Renal pelvis (tissue), 12 donors: Measurements from ENCODE around the gene LANCL1. TPM values are rescaled to one million over a fixed set of nuclear protein-coding genes. Genes with fewer than 3 reads are reported as not detected.

Experiments
- DNase-seq: peaks from one replicate; pipeline ENCODE4 v3.0.0-alpha.2; 2013
- long read RNA-seq, 16 experiments: transcript quantifications; one replicate each; lab custom pipeline, GENCODE V29; 2026
- polyA plus RNA-seq, 3 donors: library from polyadenylated mRNA; unstranded; fragments of 120-200 nt; gene quantifications; one replicate each; pipeline ENCODE4 v1.2.1, GENCODE V29; 2013; ENCODE audit not compliant: insufficient read length in 3 of 3

LANCL1 gene
- polyA plus RNA-seq: 10 to 100 TPM; 70.2 to 82.4 (median 74.1) TPM
- long read RNA-seq, donor 1, full-length matches to known transcripts: 11 of 11 reads
- long read RNA-seq, donor 1, partial matches to known transcripts: 0 of 11 reads
- long read RNA-seq, donor 1, other reads (novel, unspliced or antisense): 0 of 11 reads
- long read RNA-seq, donor 2, full-length matches to known transcripts: 10 of 10 reads
- long read RNA-seq, donor 2, partial matches to known transcripts: 0 of 10 reads
- long read RNA-seq, donor 2, other reads (novel, unspliced or antisense): 0 of 10 reads
- long read RNA-seq, donor 3, full-length matches to known transcripts: 11 of 11 reads
- long read RNA-seq, donor 3, partial matches to known transcripts: 0 of 11 reads
- long read RNA-seq, donor 3, other reads (novel, unspliced or antisense): 0 of 11 reads
- long read RNA-seq, donor 4, full-length matches to known transcripts: 10 of 10 reads
- long read RNA-seq, donor 4, partial matches to known transcripts: 0 of 10 reads
- long read RNA-seq, donor 4, other reads (novel, unspliced or antisense): 0 of 10 reads
- long read RNA-seq, donor 5, full-length matches to known transcripts: 10 of 10 reads
- long read RNA-seq, donor 5, partial matches to known transcripts: 0 of 10 reads
- long read RNA-seq, donor 5, other reads (novel, unspliced or antisense): 0 of 10 reads
- long read RNA-seq, donor 6, full-length matches to known transcripts: 12 of 12 reads
- long read RNA-seq, donor 6, partial matches to known transcripts: 0 of 12 reads
- long read RNA-seq, donor 6, other reads (novel, unspliced or antisense): 0 of 12 reads
- long read RNA-seq, donor 7, full-length matches to known transcripts: 26 of 26 reads
- long read RNA-seq, donor 7, partial matches to known transcripts: 0 of 26 reads
- long read RNA-seq, donor 7, other reads (novel, unspliced or antisense): 0 of 26 reads
- long read RNA-seq, donor 8, full-length matches to known transcripts: 9 of 9 reads
- long read RNA-seq, donor 8, partial matches to known transcripts: 0 of 9 reads
- long read RNA-seq, donor 8, other reads (novel, unspliced or antisense): 0 of 9 reads
- long read RNA-seq, donor 9, full-length matches to known transcripts: 11 of 11 reads
- long read RNA-seq, donor 9, partial matches to known transcripts: 0 of 11 reads
- long read RNA-seq, donor 9, other reads (novel, unspliced or antisense): 0 of 11 reads
- long read RNA-seq, donor 10, full-length matches to known transcripts: 11 of 11 reads
- long read RNA-seq, donor 10, partial matches to known transcripts: 0 of 11 reads
- long read RNA-seq, donor 10, other reads (novel, unspliced or antisense): 0 of 11 reads
- long read RNA-seq, donor 11, full-length matches to known transcripts: 7 of 7 reads
- long read RNA-seq, donor 11, partial matches to known transcripts: 0 of 7 reads
- long read RNA-seq, donor 11, other reads (novel, unspliced or antisense): 0 of 7 reads
- long read RNA-seq, donor 12, full-length matches to known transcripts: 19 of 19 reads
- long read RNA-seq, donor 12, partial matches to known transcripts: 0 of 19 reads
- long read RNA-seq, donor 12, other reads (novel, unspliced or antisense): 0 of 19 reads
- long read RNA-seq, donor 13, full-length matches to known transcripts: 7 of 7 reads
- long read RNA-seq, donor 13, partial matches to known transcripts: 0 of 7 reads
- long read RNA-seq, donor 13, other reads (novel, unspliced or antisense): 0 of 7 reads
- long read RNA-seq, donor 14: 0 reads
- long read RNA-seq, donor 15, full-length matches to known transcripts: 16 of 16 reads
- long read RNA-seq, donor 15, partial matches to known transcripts: 0 of 16 reads
- long read RNA-seq, donor 15, other reads (novel, unspliced or antisense): 0 of 16 reads
- long read RNA-seq, donor 16, full-length matches to known transcripts: 14 of 14 reads
- long read RNA-seq, donor 16, partial matches to known transcripts: 0 of 14 reads
- long read RNA-seq, donor 16, other reads (novel, unspliced or antisense): 0 of 14 reads

GRCh38 chr2:210476194-210477128, at the start of gene LANCL1:
Gene LANCL1, minus strand, starts transcription at chr2:210476759. Its CDS starts 363 bp downstream, at chr2:210476396.
- peak; percentile 88 for DNase-seq

- DNase-seq: no peak
These were observed 48.0 kb upstream of the LANCL1 start for GRCh38 chr2:210524533-210524932.

GRCh38 chr2:210523650-210524289, 47.2 kb upstream of the LANCL1 start:
- DNase-seq: no peak

- no peak for DNase-seq
These were observed 45.8 kb upstream of the LANCL1 start for GRCh38 chr2:210522399-210522798.

GRCh38 chr2:210519594-210519993, 43.0 kb upstream of the LANCL1 start:
- no peak for DNase-seq

- DNase-seq: no peak
These were observed 40.7 kb upstream of the LANCL1 start for GRCh38 chr2:210517264-210517663.

GRCh38 chr2:210515911-210516310, 39.4 kb upstream of the LANCL1 start:
- no peak for DNase-seq

- no peak for DNase-seq
These were observed 27.2 kb upstream of the LANCL1 start for GRCh38 chr2:210503725-210504191.

GRCh38 chr2:210503001-210503623, 26.6 kb upstream of the LANCL1 start:
- no peak for DNase-seq

GRCh38 chr2:210496512-210496911, 20.0 kb upstream of the LANCL1 start:
- DNase-seq: no peak

- DNase-seq: no peak
These were observed 17.0 kb upstream of the LANCL1 start for GRCh38 chr2:210493528-210493927.

- no peak for DNase-seq
These were observed 5.1 kb upstream of the LANCL1 start for GRCh38 chr2:210481601-210482175.

- DNase-seq: no peak
These were observed 4.2 kb upstream of the LANCL1 start for GRCh38 chr2:210480764-210481163.

GRCh38 chr2:210480079-210480478, 3.5 kb upstream of the LANCL1 start:
- no peak for DNase-seq

- DNase-seq: no peak
These were observed 2.1 kb upstream of the LANCL1 start for GRCh38 chr2:210478661-210479060.

GRCh38 chr2:210477496-210477895, 937 bp upstream of the LANCL1 start:
- DNase-seq: no peak

- no peak for DNase-seq
These were observed 853 bp downstream of the LANCL1 start for GRCh38 chr2:210475706-210476105.

GRCh38 chr2:210474776-210475175, 1.8 kb downstream of the LANCL1 start:
- no peak for DNase-seq
